Breast epithelium (tissue), 3 donors: ENCODE results near the gene PAAF1.

ENCODE experiments used
- POLR2A ChIP-seq: fragments of 450-650 bp; IDR thresholded peaks from one replicate; pipeline ENCODE4 v1.6.1; 2016; ENCODE audit warnings: antibody characterized with exemption, mild to moderate bottlenecking, moderate library complexity
- POLR2AphosphoS5 ChIP-seq, 3 donors: sonication (generic); formaldehyde crosslinking; IDR thresholded peaks; one replicate each; pipeline ENCODE4 v1.6.1; 2017; ENCODE audit warnings: antibody characterized with exemption in 3 of 3
- TF ChIP-seq, protein P1 (sequence below), 3 donors: fragments of 450-650 bp; IDR thresholded peaks; one replicate each; pipeline ENCODE4 v1.5.1; 2016 to 2017; ENCODE audit warnings: antibody characterized with exemption in 3 of 3, mild to moderate bottlenecking in 3 of 3, moderate library complexity in 3 of 3

DNA sequence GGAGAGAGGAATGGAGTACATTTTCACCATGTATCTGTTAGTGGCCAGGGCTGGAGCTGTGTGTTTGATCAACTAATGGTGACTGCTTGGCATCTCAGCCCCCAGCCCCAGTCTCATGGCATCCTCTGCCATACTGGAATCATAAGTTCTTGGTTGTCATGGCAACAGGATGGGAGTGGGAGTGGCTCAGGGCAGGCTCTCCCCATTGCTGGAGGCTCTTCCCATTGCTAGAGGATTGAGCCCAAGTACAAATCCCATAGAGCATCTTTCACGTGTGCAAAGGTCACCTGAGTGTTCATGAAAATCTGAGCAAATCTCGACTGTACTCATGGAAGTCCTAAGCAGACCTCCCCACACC, 88.9 kb downstream of the PAAF1 start:
- no peak for TF ChIP-seq POLR2AphosphoS5 (IDR thresholded peaks at IDR 0.05)
- TF ChIP-seq POLR2A = no peak
- TF ChIP-seq, protein P1, sequence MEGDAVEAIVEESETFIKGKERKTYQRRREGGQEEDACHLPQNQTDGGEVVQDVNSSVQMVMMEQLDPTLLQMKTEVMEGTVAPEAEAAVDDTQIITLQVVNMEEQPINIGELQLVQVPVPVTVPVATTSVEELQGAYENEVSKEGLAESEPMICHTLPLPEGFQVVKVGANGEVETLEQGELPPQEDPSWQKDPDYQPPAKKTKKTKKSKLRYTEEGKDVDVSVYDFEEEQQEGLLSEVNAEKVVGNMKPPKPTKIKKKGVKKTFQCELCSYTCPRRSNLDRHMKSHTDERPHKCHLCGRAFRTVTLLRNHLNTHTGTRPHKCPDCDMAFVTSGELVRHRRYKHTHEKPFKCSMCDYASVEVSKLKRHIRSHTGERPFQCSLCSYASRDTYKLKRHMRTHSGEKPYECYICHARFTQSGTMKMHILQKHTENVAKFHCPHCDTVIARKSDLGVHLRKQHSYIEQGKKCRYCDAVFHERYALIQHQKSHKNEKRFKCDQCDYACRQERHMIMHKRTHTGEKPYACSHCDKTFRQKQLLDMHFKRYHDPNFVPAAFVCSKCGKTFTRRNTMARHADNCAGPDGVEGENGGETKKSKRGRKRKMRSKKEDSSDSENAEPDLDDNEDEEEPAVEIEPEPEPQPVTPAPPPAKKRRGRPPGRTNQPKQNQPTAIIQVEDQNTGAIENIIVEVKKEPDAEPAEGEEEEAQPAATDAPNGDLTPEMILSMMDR (IDR thresholded peaks at IDR 0.05) = no peak
